ENCODE measurements around the gene COG7.

COG7 gene

DNA sequence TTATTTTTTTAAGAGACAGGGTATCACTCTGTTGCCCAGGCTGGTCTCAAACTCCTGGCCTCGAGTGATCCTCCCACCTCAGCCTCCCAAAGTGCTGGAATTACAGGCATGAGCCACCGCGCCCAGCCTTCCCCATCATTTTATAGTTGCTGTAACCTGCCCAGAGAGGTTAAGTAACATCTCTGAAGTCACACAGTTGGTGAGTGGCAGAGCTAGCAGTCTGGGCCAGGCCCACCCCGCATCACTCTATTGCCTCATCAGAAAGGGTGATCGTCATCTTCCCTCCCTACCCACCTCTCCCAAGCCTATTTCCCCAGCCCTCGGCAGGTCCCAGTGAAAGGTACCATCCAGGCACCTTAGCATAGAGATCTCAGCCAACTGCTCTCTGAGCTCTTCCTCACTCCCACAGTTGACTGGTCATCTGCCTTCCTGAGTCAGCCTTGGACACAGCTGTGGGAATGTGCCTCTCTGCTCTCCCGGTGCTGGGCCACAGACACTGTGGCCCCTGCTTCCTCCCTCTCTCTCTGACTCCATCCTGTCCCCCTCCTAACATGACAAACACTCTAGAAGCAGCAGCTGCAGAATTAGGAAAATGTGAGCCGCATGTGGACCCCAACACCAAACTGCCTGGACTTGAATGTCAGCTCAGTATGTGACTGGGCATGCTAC, 93.8 kb downstream of the COG7 start:
- DNase-seq (ENCODE audit: low spot score): no peak

DNA sequence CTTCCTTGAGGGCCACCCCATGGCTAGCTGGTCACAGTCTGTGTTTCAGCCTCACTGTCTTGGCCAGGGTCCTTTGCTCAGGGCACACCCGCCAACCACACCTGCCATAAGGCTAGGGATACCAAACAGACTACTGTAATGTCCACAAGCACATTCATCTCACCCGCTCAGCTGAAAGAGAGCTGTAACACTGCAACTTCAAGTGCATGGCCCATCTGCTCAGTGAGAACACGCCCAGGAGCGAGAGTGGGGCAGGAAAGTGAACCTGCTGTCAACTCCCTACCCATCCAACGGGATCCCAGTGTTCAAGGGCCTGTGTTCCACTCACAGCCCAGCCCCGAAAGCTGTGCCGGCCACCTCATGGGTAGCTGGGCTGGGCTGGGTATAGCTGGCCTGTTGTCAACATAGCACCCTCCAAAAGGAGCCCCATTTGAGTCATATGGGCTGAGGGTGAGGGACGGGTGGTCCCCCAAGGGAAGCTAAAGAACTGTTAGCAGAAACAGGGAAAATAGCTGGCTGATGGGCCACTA, 95.2 kb downstream of the COG7 start:
- no peak for DNase-seq (ENCODE audit: low spot score)

DNA sequence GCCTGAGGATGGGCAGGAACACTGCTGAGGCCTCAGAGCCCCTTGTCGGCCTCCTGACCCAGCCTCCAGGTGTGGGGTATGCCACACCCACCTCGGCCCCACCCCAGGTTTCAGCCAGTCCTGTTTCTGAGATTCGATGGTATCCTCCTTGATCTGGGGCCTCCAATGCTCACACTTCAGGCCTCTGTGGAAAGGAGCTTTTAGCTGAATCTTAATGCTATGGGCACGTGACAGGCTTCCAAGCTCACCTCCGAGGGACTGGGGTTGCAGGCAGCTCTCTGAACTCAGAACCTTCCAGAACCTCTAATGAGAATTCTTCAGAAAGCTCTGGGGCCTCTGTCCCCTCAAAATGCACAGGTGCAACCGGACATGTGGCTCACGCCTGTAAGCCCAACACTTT, 96.0 kb downstream of the COG7 start:
- no peak for DNase-seq (ENCODE audit: low spot score)

DNA sequence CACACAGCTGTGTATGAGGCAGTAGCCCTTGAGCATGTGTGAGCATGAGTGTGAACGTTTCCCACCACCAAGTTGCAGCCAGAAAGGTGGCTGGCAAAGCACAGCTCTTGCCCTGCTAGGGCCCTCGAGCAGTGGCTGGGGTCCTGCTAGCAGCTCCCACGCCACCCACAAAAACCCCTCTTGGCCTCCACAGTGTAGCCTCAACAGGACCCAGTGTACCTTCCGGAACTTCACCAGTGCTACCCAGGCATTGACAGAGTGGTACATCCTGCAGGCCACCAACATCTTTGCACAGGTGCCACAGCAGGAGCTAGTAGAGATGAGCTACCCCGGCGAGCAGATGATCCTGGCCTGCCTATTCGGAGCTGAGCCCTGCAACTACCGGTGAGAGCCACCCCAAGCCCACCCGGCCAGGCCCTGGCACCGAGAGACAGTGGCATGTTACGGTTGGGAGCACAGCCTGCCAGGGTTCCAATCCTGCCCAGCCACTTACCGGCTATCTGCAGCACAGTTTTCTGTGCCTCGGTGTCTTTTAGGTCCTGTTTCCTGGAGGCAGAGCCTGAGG, 97.8 kb downstream of the COG7 start:
- no peak for DNase-seq (ENCODE audit: low spot score)

DNA sequence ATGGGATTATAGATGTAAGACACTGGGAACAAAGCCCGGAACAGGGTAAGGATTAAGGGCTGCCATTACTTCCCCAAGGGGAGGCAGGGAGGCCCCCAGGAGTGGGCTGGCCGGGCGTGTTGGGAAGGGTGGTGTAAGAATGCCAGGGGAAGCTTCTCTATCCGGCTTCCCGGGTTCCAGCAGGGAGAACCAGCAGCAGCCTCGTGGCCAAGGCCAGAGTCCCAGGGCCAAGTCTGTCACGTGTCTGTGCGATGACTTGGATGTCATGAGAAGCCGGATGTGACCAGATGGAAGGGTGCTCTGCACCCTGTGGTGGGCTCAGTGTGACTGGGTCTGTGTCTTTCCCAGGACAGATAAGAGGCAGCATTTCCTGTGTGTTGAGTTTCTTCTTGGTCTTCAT, 98.7 kb downstream of the COG7 start:
- DNase-seq (ENCODE audit: low spot score): no peak

DNA sequence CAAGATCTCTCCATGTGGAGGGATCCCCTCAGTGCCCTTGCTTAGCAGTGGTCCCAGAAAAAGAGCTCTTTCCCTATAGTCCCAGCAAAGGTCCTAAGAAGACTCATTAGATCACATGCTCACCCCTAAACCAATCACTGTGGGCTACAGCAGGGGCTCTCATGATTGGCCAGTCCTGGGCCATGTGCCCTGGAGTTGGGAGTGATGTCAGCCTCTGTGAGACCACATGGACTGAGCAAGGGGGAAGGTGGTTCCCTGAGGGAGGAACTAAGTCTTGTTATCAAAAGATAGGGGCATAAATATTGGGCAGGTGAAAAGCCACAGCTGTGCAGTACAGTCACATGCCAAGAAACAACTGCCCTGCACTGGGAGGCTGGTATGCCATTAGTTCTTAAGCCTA, 99.5 kb downstream of the COG7 start:
- no peak for DNase-seq (ENCODE audit: low spot score)

DNA sequence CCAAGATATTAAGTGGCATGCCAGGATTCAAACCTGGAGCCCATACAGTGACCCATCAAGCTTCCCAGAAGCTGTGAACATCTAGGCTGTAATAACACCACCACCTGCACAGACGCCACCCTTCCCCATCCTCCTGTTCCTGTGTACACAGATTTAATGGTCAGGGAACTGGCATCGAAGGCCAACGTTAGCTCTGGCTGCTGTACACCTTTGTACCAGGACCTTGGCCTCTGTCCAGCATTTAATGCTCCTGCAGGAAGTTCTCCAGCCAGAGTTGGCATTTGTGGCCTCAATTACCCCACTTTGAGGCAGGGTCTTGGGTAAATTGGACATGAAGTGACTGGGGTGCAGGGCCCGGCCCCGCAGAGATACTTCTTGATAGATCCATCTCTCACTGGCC, 101.6 kb downstream of the COG7 start:
- no peak for DNase-seq (ENCODE audit: low spot score)

DNA sequence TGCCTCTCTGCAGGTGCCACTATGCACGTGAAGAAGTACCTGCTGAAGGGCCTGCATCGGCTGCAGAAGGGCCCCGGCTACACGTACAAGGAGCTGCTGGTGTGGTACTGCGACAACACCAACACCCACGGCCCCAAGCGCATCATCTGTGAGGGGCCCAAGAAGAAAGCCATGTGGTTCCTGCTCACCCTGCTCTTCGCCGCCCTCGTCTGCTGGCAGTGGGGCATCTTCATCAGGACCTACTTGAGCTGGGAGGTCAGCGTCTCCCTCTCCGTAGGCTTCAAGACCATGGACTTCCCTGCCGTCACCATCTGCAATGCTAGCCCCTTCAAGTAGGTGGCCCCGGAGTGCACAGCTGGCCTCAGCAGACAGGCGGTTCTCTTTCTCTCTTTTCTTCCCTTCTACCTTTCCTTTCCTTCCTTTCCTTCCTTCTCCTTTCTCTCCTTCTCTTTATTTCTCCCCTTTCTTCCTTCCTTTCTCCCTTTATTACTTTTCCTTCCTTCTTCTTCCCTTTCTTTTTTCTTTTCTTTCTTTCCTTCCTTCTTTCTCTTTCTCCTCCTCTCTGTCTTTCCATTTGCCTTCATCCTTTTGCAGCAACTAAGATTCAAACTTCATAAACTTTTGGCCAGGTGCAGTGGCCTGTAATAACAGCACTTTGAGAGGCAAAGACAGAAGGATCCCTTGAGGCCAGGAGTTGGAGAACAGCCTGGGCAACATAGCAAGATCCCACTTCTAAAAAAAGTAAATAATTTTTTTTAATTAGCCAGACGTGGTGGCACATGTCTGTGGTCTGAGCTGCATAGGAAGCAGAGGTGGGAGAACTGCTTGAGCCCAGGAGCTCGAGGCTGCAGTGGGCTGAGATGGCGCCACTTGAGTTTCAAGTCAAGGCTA, 104.2 kb downstream of the COG7 start:
- no peak for DNase-seq (ENCODE audit: low spot score)

DNA sequence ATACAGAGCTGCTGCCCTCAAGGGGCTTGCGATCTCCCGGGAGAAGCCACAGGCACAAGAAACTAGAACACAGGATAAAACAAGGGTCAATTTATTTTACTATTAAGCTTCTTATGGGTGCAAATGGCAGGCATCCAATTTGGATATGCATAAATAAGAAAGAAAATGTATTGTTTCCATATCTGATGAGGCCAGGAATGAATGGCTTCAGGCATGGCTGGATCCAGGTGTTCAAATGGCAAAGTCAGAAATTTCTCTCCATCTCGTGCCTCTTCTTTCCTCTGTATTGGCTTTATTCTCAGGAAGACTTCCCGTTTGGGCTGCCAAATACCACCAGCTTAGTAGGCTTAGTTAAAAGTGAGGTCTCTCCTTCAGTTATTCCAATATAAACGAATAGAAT, 107.8 kb downstream of the COG7 start:
- DNase-seq (ENCODE audit: low spot score): no peak

DNA sequence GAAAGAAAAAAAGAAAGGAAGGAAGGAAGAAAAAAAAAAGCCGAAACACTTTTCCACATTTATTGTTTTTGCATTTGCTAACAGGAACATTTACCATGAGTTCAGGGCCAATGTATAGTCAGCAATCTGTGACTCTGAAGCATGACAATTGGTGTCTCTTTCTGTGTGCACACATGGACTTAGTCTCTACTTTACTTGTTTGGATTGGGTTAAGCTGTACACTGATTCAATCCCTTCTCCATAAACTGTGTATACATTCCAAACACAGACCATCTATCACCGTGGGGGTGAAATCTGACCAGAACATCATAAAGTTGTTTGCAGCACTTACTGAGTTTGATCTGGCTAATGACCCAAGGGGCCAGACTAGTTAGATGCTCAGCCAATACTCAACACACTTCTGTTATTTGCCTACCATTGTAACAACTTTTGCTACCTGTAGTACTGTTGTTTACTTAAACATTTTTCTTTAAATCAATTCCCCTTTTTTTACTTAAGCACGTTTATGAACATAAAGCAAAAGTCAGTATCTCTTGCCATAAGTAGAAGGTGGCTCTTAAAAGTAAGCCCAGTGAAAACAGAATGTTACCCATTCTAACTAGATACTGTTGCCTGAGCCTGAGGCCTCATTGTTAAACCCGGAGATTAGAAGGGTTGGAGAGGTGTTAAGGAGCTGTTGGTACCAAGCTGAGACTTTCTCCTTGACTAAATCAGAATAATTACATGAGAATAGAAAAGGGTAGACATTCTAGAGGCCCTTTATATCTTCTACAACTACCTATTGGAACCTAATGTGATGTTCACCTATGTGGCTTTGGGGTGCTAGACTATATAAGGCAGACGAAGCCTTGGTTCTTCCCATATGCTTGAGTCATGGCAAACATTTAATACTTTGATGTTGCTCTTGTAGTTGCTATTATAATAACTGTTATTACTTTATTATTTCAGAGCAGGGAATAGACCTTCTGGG, 109.1 kb downstream of the COG7 start:
- DNase-seq (ENCODE audit: low spot score): no peak

DNA sequence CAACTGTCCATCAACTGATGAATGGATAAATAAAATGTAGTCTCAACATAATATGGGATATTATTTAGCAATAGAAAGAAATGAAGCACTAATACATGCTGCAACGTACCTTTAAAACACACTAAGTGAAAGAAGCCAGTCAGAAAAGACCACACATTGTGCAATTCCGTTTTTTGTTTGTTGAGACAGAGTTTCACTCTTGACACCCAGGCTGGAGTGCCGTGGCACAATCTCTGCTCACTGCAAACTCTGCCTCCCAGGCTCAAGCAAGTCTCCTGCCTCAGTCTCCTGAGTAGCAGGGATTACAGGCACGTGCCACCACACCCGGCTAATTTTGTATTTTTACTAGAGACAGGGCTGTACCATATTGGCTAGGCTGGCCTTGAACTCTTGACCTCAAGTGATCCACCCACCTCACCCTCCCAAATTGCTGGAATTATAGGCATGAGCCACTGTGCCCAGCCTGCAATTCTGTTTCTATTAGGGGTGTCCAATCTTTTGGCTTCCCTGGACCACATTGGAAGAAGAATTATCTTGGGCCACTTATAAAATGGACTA, 110.8 kb downstream of the COG7 start:
- no peak for DNase-seq (ENCODE audit: low spot score)

DNA sequence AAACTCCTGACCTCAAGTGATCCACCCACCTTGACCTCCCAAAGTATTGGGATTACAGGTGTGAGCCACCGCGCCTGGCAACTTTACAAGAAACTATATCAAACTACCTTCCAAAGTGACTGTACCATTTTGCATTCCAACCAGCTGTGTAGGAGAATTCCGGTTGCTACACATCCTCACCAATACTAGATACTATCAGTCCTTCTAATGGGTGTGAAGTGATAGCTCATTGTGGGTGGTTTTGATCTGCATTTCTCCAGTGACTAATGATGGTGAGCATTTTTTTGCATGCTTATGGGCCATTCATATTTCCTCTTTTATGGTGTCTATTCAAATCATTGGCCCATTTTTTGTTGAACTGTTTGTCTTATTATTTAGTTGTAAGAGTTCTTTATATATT, 113.2 kb downstream of the COG7 start:
- DNase-seq (ENCODE audit: low spot score): no peak
